Stimulated activated naive CD4-positive, alpha-beta T cell treated with Interleukin-2 at 50 U/mL for 16 hours (primary cell): ENCODE data around the gene SBK2.

ENCODE experiments used
- DNase-seq: peaks from one replicate; lab custom pipeline; 2025; lab: John Stamatoyannopoulos, UW

Gene SBK2

GRCh38 chr19:55554741-55555152 is 17.8 kb upstream of the SBK2 start:
- DNase-seq = no peak

- DNase-seq = no peak
Measured at GRCh38 chr19:55554302-55554701, 17.4 kb upstream of the SBK2 start.

- no peak for DNase-seq
Measured at GRCh38 chr19:55553217-55554182, 16.6 kb upstream of the SBK2 start.

DNA sequence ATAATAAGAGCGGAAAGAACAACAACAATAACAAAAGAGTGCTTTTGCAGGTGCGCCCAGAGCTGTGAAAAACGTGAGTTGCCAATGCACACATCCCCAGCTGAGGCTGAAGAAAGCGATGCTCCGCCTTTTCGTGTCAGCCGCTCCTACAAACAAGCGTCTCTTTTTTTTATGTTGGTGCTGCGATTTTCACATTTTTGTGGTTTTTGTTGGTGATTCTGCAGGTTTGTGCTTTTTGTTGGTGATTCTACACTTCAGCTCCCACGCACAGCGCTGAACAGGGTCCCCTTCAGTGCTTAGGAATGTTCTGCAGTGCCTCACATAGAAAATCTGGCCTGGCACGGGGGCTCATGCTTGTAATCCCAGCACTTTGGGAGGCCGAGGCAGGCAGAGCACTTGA is 15.7 kb upstream of the SBK2 start:
- no peak for DNase-seq

DNA sequence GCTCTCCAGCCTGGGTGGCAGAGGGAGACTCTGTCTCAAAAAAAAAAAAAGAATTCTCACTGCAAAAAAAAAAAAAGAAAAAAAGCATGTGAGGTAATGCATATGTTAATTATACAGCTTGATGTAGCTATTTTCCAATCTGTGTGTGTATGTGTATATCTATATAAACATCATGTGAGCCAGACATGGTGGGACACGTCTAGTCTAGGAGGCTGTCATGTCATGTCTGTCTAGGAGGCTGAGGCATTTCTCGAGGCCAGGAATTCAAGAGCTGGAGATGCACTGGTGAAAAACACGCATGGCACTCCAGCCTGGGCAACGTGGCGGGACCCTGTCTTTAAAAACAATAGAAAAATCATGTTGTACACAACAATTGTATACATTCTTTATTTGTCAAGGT is 15.3 kb upstream of the SBK2 start:
- no peak for DNase-seq

DNA sequence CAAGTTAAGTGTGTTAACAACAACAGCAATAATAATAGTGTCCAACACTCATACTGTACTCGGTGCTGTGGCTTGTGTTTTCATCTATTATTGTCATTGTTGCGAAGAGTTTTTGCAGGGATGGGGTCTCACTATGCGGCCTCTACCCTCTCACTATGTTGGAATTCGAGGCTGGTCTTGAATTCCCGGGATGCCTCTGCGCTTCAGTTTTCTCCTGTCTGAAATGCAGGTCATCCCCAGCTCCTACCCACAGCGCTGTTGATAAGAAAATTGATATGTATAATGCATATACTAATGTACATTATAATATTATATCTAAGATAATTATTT is 13.4 kb upstream of the SBK2 start:
- DNase-seq = no peak

DNA sequence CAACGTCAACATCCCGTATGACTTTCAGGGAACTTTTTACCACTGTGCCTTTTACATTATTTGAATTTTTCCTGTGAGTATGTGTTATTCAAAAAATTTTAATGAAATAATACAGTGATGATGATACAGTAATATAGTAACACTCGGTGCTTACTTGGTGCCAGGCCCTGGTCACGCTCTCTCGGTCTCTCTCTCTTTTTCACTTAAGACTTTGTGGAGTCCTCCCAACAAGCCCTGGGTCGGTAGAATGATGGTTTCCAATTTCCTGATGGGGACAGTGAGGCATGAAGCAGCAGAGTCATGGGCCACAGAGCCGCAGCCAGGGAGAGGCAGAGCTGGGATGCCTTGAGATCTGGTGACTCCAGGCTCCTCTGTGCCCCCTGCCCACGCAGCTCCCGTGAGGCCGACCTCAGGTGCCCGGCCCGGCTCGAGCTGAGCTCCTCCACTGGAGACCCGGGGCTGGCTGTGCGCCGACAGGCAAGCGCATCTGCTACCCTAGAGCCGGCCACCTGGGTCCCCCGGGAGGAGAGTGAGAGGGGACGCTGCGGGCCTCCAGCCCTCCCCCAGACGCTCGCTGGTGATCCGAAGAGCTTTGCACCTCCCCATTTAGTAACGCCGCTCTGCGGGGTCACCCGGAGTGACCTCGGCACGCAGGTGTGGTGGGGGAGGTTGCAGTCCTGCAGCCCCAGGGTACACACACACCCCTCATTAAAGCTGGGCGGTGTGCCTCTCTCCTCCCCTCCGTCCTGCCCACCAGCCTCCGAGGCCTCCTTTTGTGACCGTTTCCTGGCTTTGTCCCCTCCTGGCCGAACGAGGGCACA is 12.8 kb upstream of the SBK2 start:
- DNase-seq = no peak

GRCh38 chr19:55546822-55547614 is 10.1 kb upstream of the SBK2 start:
- no peak for DNase-seq

- no peak for DNase-seq
Measured at GRCh38 chr19:55546011-55546410, 9.1 kb upstream of the SBK2 start.

- DNase-seq = no peak
Measured at GRCh38 chr19:55545443-55545842, 8.5 kb upstream of the SBK2 start, which contains the start of gene SBK3. SBK3 (minus strand) TSS chr19:55545543; CDS start chr19:55545543, 0 bp downstream.

DNA sequence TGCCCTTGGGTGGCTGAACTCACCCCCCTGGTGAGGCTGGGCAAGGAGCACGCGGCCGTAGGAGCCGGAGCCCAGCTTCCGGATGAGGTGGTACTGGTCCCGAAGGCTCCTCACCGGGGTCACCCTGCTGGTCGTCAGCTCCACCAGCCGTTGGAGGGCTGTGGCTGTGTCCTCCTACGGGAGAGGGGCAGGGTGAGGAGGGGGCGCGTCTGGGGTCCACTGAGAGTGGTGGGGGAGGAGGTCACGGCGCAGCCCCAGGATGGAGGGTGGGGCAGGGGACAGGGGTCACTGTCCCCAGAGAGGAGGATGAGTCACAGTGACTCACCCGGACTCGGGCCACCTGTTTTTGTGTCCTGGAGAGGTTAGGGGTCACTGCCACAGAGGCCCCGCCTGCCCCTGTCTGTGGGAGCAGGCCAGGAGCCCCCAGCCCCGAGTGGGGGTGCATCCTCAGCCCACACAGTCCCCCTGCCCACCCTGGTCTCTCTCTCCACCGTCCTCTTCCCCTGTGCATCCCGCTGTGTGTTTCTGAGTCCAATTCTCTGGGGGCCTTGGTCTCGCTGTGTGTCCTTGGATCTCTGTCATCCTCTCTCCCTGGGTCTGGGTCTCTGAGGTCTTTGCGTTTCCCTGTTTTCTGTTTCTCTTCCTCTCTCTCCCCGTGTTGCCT is 8.0 kb upstream of the SBK2 start:
- DNase-seq = no peak

GRCh38 chr19:55544014-55544413 is 7.1 kb upstream of the SBK2 start:
- DNase-seq = no peak

- no peak for DNase-seq
Measured at GRCh38 chr19:55543567-55543966, 6.6 kb upstream of the SBK2 start.

DNA sequence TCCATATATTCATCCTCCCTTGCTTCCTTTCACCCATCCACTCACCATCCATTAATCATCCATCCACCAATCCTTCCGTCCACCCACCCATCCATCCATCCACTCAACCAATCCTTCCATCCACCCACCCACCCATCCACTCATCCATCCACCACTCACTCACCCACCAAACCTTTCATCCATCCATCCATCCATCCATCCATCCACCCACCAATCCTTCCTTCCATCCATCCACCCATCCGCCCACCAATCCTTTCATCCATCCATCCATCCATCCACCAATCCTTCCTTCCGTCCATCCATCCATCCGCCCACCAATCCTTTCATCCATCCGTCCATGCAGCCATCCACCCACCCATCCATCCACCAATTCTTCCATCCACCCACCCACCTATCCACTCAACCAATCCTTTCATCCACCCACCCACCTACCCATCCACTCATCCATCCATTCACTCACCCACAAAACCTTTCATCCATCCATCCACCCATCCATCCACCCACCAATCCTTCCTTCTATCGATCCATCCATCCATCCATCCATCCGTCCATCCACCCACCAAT is 5.4 kb upstream of the SBK2 start:
- DNase-seq = no peak

- no peak for DNase-seq
Measured at GRCh38 chr19:55541091-55541490, 4.2 kb upstream of the SBK2 start.

DNA sequence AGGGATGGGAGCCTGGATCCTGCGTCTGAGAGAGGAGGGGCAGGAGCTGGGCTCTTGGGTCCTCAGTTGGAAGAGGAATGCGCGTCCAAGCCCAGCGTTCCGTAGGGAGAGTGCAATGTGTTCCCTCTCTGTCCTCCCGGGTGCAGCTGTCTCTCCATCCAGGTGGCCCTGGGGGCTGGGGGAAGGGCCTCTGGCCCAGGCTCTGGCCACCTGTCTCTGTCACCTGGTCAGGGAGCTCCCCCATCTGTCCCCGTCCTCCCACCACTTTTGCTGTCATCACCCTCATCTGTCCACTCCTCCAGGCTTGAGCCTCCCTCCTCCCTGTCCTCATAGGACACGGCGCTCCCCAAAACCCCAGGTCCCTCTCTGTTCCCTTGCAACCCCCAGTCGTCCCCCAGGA is 3.7 kb upstream of the SBK2 start:
- no peak for DNase-seq

DNA sequence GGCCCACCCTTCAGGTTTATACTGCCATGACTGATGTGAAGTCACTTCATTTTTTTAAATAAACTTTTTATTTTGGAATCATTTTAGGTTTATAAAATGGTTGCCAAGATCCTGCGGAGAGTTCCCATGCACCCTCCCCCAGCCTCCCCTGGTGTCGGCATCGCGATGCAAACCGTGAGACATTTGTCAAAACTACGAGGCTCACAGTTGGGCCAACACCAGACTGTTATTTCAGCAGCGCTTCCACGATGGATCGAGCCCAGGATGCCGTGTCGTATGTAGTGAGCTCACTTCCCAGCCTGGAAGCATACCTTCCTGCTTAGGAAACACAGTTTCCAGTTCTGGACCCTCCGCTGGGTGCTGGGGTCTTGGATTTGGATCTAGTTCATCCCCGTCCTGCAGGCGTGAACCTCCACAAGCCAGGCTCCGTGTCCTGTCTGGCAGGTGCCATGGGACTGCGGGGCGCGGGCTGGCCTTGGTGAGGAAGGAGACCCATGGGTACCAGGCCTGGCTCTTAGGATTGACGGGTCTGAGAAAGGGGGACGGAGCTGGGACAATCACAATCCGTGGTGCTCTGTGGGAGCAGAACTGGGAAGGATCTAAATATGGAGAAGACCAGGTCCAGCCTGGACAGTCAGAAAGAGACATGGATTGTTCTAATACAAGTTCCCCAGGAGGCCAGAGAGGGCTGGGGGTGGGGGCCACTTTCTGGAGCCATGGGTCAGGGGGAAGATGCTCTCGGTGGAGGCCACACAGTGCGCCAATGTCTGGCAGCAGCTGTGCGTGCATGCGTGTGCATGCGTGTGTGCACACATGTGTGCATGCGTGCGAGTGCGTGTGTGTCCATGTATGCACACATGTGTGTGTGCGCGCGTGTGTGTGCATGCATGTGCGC is 2.4 kb upstream of the SBK2 start:
- no peak for DNase-seq

GRCh38 chr19:55538132-55538531 is 1.2 kb upstream of the SBK2 start:
- DNase-seq = no peak

DNA sequence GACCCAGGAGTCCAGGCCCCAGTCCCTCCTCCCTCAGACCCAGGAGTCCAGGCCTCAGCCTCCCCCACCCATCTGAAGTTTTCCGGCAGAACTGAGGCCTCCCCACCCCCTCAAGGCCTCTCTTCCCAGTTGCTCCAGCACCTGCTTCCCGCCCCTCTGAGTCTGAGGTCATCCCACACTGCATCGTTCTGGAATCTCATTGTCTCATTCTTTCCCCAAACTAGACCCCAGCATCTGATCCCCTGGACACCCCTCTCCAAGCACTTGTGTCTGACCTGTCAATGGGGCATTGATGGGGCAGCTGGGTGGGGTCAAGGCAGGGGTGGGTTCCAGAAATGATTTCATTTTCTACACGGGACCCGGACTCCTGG is 793 bp upstream of the SBK2 start:
- DNase-seq = no peak

DNA sequence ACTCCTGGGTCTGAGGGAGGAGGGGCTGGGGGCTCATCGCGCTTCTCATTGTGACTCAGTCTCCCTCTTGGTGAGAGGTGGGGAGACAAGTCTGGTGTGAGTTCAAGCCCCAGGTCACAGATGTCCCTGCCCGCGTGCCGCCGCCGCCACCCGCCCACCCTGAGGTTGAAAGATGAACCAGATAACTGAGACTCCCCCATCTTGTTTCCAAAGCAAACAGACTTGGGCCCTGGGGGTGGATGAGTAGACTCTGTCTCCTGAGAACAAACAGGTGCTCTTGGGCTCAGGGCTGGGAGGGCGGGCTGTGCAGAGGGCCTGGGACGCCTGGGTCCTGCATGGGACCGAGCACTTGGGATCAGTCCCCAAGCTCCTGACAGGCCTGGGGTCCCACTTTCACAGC is 567 bp downstream of the SBK2 start:
- no peak for DNase-seq
